Pancreas (tissue), 10 donors: ENCODE results near the gene KIFC1. TPM values are rescaled to one million over a fixed set of nuclear protein-coding genes. Genes with fewer than 3 reads are reported as not detected.
"Not testable (repeated sequence)": the region's sequence is repeated elsewhere in the genome, so short reads cannot be mapped to it uniquely, and the experiment has no call there.

Source experiments
- ATAC-seq, 4 donors: fragments of 200-7000 bp; cut with Tn5 transposase; one replicate each; pipeline versions ENCODE4 v1.8.0 to v1.9.1; 2020; ENCODE audit warnings: mild to moderate bottlenecking in 4 of 4, moderate library complexity in 4 of 4
- DNase-seq, 6 donors: peaks; one replicate each; pipeline ENCODE4 v3.0.0-alpha.2; 2020
- FAIRE-seq: peaks from 2 replicates; lab custom pipeline; 2012; peaks lifted over from hg19 to GRCh38; lab: Jason Lieb, UNC
- H3K27ac ChIP-seq, 4 donors: fragments of 200-600 bp; sonication (generic); 1 replicate in 3 of 4; 2 replicates in 1 of 4; pipeline versions ENCODE4 v1.5.0 to v1.8.0; 2020
- H3K27me3 ChIP-seq, 4 donors: fragments of 200-600 bp; one replicate each; pipeline ENCODE4 v1.8.0; 2021
- H3K36me3 ChIP-seq, 3 donors: fragments of 200-600 bp; sonication (generic) in 1 of 3; one replicate each; pipeline versions ENCODE4 v1.5.0 to v1.8.0; 2020 to 2021
- H3K4me1 ChIP-seq, 3 donors: fragments of 200-600 bp; one replicate each; pipeline ENCODE4 v1.8.0; 2021
- H3K4me3 ChIP-seq, 4 donors: fragments of 200-600 bp; sonication (generic) in 2 of 4; one replicate each; pipeline versions ENCODE4 v1.5.0 to v1.8.0; 2020 to 2021
- H3K9me3 ChIP-seq, 4 donors: fragments of 200-600 bp; one replicate each; pipeline ENCODE4 v1.8.0; 2021
- CTCF ChIP-seq, 4 donors: fragments of 200-600 bp; sonication (generic) in 3 of 4; IDR thresholded peaks; one replicate each; pipeline versions ENCODE4 v1.5.0 to v1.8.0; 2021; ENCODE audit warnings: antibody characterized with exemption in 4 of 4
- WGBS, 2 donors: extraction: QIAGEN DNeasy Blood & Tissue Kit; methylation state at CpG; one replicate each; pipeline ENCODE4 v1.1.7; 2013; 5-methylcytosine and 5-hydroxymethylcytosine counted together
- intact Hi-C, 3 donors: fragments of 100-400 bp; cut with DNase I; formaldehyde crosslinking; loops; one replicate each; pipeline versions ENCODE4 v1.11.1 to v1.14.2; 2022
- polyA plus RNA-seq, 2 donors: library from polyadenylated mRNA; stranded (reverse); fragments of 200-250 nt; gene quantifications; one replicate each; pipeline ENCODE4 v1.2.3, GENCODE V29; 2013
- total RNA-seq, 6 donors: library from RNA; stranded (reverse); fragmentation: NEBNext Ultra II Directional in 4 of 6; extraction: Animal tissue kit (Norgen Biotek cat#: 25700) in 4 of 6; gene quantifications; one replicate each; pipeline versions ENCODE4 v1.2.1 to v1.2.4, GENCODE V29; 2021 to 2023
- donor health status: healthy with polysubstance abuse.
- donor health status: DM: no; HTN: no; CAD: no; lungs with moderate emphysema.
- donor health status: DM: no; HTN: no; CAD: no.
- donor health status: control.
- donor health status: control.
- donor health status: Bipolar disorder and iron deficiency.
- donor health status: DM: yes; HTN: yes; CAD: no.
- donor health status: DM: no; HTN: no; CAD: no.
- donor health status: DM: no; HTN: no; CAD: no.
- donor health status: DM: yes; HTN: yes; CAD: no.

Gene KIFC1
- total RNA-seq, result 1 to 10 TPM in 1 of 6 donors, under 1 TPM in 5; 0.14 to 1.5 (median 0.52) TPM
- under 1 TPM; 0.19 to 0.42 TPM for polyA plus RNA-seq

GRCh38 chr6:33391278-33391921 lies at the start of gene KIFC1:
KIFC1 (plus strand) TSS chr6:33391823; CDS start chr6:33391986, 163 bp downstream.
- no peaks in the 10 kb centered on the region for H3K27me3 ChIP-seq
- H3K36me3 ChIP-seq, result no peaks in the 10 kb centered on the region
- DNase-seq, result peak; percentile 97 to 100 (median 99)
- WGBS, 2 donors, result 0 to 1% methylated on average over 67 of the region's 67 CpGs
- intact Hi-C loops, result no loop called here
- peak; percentile 94 to 98 (median 96) for ATAC-seq
- peak within 1 kb of the TSS; percentile 75 to 96 (median 90) for H3K27ac ChIP-seq
- peak; percentile 98 for FAIRE-seq
- H3K4me1 ChIP-seq, result peaks cover 0 to 6% (median 5%) of the 10 kb centered on the region in 3 donors
- peak within 1 kb of the TSS; percentile 27 to 51 (median 38) for H3K4me3 ChIP-seq
- no peaks in the 10 kb centered on the region for H3K9me3 ChIP-seq
- peak; percentile 95 to 98 (median 96) for TF ChIP-seq CTCF (IDR thresholded peaks at IDR 0.05)

GRCh38 chr6:33343606-33343952 lies 48.0 kb upstream of the KIFC1 start:
- H3K27ac ChIP-seq, DNase-seq, H3K4me3 ChIP-seq, H3K9me3 ChIP-seq, ATAC-seq, H3K36me3 ChIP-seq, intact Hi-C loops, H3K4me1 ChIP-seq, FAIRE-seq, H3K27me3 ChIP-seq: not testable (repeated sequence)
- WGBS, 2 donors, result 95 to 98% methylated on average over 7 of the region's 7 CpGs

- no peak for TF ChIP-seq CTCF (IDR thresholded peaks at IDR 0.05)
- H3K36me3 ChIP-seq, result no peaks in the 10 kb centered on the region
- 75 to 78% methylated on average over 6 of the region's 6 CpGs for WGBS, 2 donors
- H3K9me3 ChIP-seq, result no peaks in the 10 kb centered on the region
- no peaks in the 10 kb centered on the region for H3K4me1 ChIP-seq
- no peaks in the 10 kb centered on the region for H3K27me3 ChIP-seq
- no peak overlapping the region for H3K4me3 ChIP-seq
- intact Hi-C loops, result no loop called here
- ATAC-seq (peak in 1 of 4 donors; percentile 30), FAIRE-seq (no peak), DNase-seq (no peak)
- H3K27ac ChIP-seq, result no peak overlapping the region
Observed at GRCh38 chr6:33343953-33344611, 47.5 kb upstream of the KIFC1 start.

DNA sequence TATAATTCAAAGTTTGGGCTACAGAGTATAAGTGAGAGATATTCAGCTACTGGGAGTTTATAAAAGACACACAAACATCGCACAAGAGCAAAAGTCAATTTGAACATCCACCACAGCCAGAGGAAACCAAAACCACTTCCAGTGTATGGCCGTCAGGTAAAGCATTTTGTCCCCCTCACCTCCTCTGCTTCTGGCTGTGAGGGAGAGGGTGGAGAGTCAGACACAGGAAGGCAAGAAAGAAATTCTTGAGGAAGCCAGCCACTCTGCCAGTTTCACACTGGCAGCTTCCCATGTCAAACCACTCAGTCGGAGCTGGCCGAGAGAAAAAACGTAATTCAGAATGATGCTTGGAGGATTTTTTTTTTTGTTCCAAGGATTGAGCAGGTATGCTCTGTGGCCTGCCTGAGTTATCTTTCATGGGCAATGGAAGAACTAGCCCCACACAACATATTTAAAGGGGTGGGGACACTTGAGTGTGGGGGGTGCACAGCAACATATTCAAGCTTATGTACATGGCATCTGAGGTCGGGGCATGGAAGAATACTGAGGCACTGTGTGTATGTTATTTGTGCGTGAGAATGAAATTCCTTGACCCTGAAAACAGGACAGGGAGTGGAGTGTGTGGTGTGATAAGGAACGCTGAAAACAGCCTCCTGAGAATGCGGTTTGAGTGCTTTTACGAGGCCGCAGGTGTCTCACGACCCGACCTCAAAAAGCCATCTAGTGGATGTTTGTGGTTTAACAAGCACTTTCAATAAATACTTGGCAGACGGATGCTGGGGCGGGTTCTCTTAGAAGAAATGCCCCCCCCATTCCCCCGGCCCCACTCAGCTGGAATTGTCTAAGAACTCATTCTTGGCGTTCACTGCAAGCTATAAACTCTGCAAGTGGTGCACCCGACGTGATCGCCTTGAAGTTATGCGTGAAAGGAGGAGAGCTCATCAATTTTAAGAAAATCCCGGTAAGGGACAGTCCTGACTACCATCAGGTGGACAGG lies 46.6 kb upstream of the KIFC1 start:
- TF ChIP-seq CTCF (IDR thresholded peaks at IDR 0.05), result peak in 3 of 4 donors; percentile 24 to 47 (median 39)
- Histone ChIP-seq H3K4me1 (no peaks in the 10 kb centered on the region), H3K36me3 (no peaks in the 10 kb centered on the region), H3K9me3 (no peaks in the 10 kb centered on the region), H3K27me3 (no peaks in the 10 kb centered on the region), H3K4me3 (no peak overlapping the region), H3K27ac (no peak overlapping the region)
- intact Hi-C loops, result no loop called here
- FAIRE-seq (no peak), DNase-seq (peak in 4 of 6 donors; percentile 36 to 56 (median 38)), ATAC-seq (peak; percentile 69 to 87 (median 80))
- 21 to 23% methylated on average over 22 of the region's 22 CpGs for WGBS, 2 donors

DNA sequence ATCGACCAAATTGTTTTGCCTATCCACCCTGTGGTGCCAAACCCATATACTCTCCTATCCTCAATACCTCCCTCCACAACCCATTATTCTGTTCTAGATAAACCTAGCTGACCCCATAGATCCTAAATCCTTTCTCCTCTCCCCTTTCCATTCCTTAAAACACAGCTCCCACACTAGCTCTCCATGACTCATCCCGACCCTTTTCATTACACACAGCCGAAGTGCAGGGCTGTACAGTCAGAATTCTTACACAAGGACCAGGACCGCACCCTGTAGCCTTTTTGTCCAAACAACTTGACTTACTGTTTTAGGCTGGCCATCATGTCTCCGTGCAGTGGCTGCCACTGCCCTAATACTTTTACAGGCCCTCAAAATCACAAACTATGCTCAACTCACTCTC lies 44.7 kb upstream of the KIFC1 start:
- H3K4me3 ChIP-seq, result not testable (repeated sequence)

More for the DNA sequence above, 44.7 kb upstream of the KIFC1 start:
- DNase-seq, ATAC-seq, H3K27ac ChIP-seq, FAIRE-seq, H3K27me3 ChIP-seq, H3K9me3 ChIP-seq, H3K4me1 ChIP-seq, H3K36me3 ChIP-seq, intact Hi-C loops: not testable (repeated sequence)
- 74 to 91% methylated on average over 5 of the region's 5 CpGs for WGBS, 2 donors
